HepG2 (cell line): Measurements from ENCODE around the gene TGM3. TPM values are rescaled to one million over a fixed set of nuclear protein-coding genes. Genes with fewer than 3 reads are reported as not detected.
A peak's percentile ranks its signal among the peaks of the same experiment; 100 is the strongest.

ENCODE experiments used
- ATAC-seq: fragments of 200-7000 bp; cut with Tn5 transposase; 3 replicates; pipeline ENCODE4 v1.9.1; 2020; ENCODE audit warnings: mild to moderate bottlenecking, moderate library complexity
- BruUV-seq: library from RNA; stranded (reverse); fragments of 400-500 nt; replicated peaks from 2 replicates; lab custom pipeline; 2021; lab: Mats Ljungman, UMichigan
- CTCF ChIA-PET: fragments of 300-600 bp; formaldehyde crosslinking; extraction: SDS; loops from one replicate; lab custom pipeline; 2021; ENCODE audit warnings: low total read pairs, inconsistent platforms, low intra/inter-chr PET ratio; lab: Yijun Ruan, JAX
- POLR2A ChIA-PET: fragments of 350-600 bp; sonication (Branson Sonifier 250); formaldehyde crosslinking; loops from one replicate; lab custom pipeline; 2020; ENCODE audit warnings: antibody characterized with exemption, inconsistent platforms; lab: Yijun Ruan, JAX
- DNase-seq: peaks from one replicate; pipeline ENCODE4 v3.0.0-alpha.2; 2015; ENCODE audit warnings: low spot score
- FAIRE-seq: peaks from 3 replicates; lab custom pipeline; 2011; peaks lifted over from hg19 to GRCh38; lab: Jason Lieb, UNC
- H2AFZ ChIP-seq: one replicate; pipeline ENCODE4 v1.6.1; 2011; ENCODE audit warnings: low read length, inconsistent platforms
- H3K27ac ChIP-seq: fragments of 300-600 bp; 3 replicates; pipeline ENCODE4 v1.8.0; 2011; ENCODE audit warnings: mixed run types, mild to moderate bottlenecking, mixed read lengths, low read length, inconsistent platforms; ENCODE audit not compliant: insufficient read depth; ENCODE audit errors: extremely low read length
- H3K27me3 ChIP-seq, 2 experiments: fragments of 200-600 bp in 1 of 2; 2 replicates in 1 of 2; 3 replicates in 1 of 2; pipeline versions ENCODE4 v1.6.0 to v1.8.0; 2011; ENCODE audit warnings: low read length in 2 of 2, mild to moderate bottlenecking in 2 of 2, moderate library complexity in 2 of 2, inconsistent platforms in 1 of 2; ENCODE audit not compliant: insufficient read depth in 2 of 2, control insufficient read depth in 1 of 2
- H3K36me3 ChIP-seq, 2 experiments: fragments of 200-600 bp in 1 of 2; replicated peaks in 1 of 2; 2 replicates in 1 of 2; 3 replicates in 1 of 2; pipeline versions ENCODE4 v1.5.1 to v1.8.0; 2011; ENCODE audit warnings: low read length in 2 of 2, inconsistent platforms in 1 of 2; ENCODE audit not compliant: insufficient read depth in 2 of 2, control insufficient read depth in 1 of 2
- H3K4me1 ChIP-seq: 2 replicates; pipeline ENCODE4 v1.5.1; 2012; ENCODE audit warnings: low read length, inconsistent platforms; ENCODE audit not compliant: insufficient read depth
- H3K4me2 ChIP-seq: 2 replicates; pipeline ENCODE4 v1.6.0; 2011; ENCODE audit warnings: low read depth, low read length, inconsistent platforms
- H3K4me3 ChIP-seq, 3 experiments: fragments of 200-600 bp in 1 of 3; sonication (generic), shearing (Covaris generic) in 1 of 3; replicated peaks in 1 of 3; 2 replicates each; pipeline ENCODE4 v1.5.1; 2011 to 2016; ENCODE audit warnings: low read length in 3 of 3, inconsistent platforms in 2 of 3, low read depth in 2 of 3, mild to moderate bottlenecking in 2 of 3, control low read depth in 1 of 3, mixed read lengths in 1 of 3; ENCODE audit not compliant: insufficient read depth in 1 of 3
- H3K79me2 ChIP-seq: one replicate; pipeline ENCODE4 v1.6.1; 2011; ENCODE audit warnings: low read length, inconsistent platforms; ENCODE audit not compliant: insufficient read depth
- H3K9ac ChIP-seq: 2 replicates; pipeline ENCODE4 v1.6.0; 2011; ENCODE audit warnings: mild to moderate bottlenecking, low read depth, low read length, inconsistent platforms; ENCODE audit not compliant: insufficient read depth
- H3K9me3 ChIP-seq: 2 replicates; pipeline ENCODE4 v1.5.1; 2012; ENCODE audit warnings: mild to moderate bottlenecking, low read length
- H4K20me1 ChIP-seq: 2 replicates; pipeline ENCODE4 v1.6.0; 2011; ENCODE audit warnings: inconsistent platforms, mild to moderate bottlenecking, low read length, moderate library complexity; ENCODE audit not compliant: insufficient read depth
- CREB1 ChIP-seq, 2 experiments: fragments of 450-650 bp in 1 of 2; IDR thresholded peaks; 2 replicates each; pipeline ENCODE4 v1.6.1; 2016 to 2017; ENCODE audit warnings: control low read depth in 1 of 2, mild to moderate bottlenecking in 1 of 2, missing compliant biosample characterization in 1 of 2, missing genetic modification characterization in 1 of 2
- NR3C1 ChIP-seq: sonication (generic); formaldehyde crosslinking; IDR thresholded peaks from 2 replicates; pipeline ENCODE4 v1.4.0; 2020; ENCODE audit warnings: missing genetic modification reagents
- ZNF160 ChIP-seq: sonication (generic); formaldehyde crosslinking; IDR thresholded peaks from 2 replicates; pipeline ENCODE4 v1.8.0; 2022; ENCODE audit warnings: mild to moderate bottlenecking, inconsistent platforms, missing genetic modification reagents
- WGBS: methylation state at CpG from one replicate; pipeline ENCODE4 v1.1.6; 2017; ENCODE audit warnings: low lambda C conversion rate; 5-methylcytosine and 5-hydroxymethylcytosine counted together
- in situ Hi-C: cut with HindIII; loops from 2 replicates; pipeline ENCODE4 v1.10.0; 2017; ENCODE audit warnings: low pct_unique_long_range_greater_than_20kb; ENCODE audit not compliant: extremely low pct_ligation_motif_present
- intact Hi-C: fragments of 100-400 bp; cut with micrococcal nuclease; formaldehyde crosslinking; loops from one replicate; pipeline ENCODE4 v1.10.0; 2022; ENCODE audit not compliant: unreplicated experiment
- polyA plus RNA-seq, 8 experiments: library from polyadenylated mRNA; depleted of rRNA in 3 of 8; stranded (reverse) in 7 of 8; unstranded in 1 of 8; fragments of >200 nt; fragmentation: Illumina TruSeq in 4 of 8; extraction: Trizol in 4 of 8; gene quantifications; 2 replicates each; pipeline versions ENCODE4 v1.2.1 to v1.2.3, GENCODE V29; 2011 to 2016; ENCODE audit warnings: low read depth in 4 of 8, missing spikeins in 1 of 8, mixed read lengths in 1 of 8; ENCODE audit not compliant: insufficient read depth in 1 of 8
- total RNA-seq, 5 experiments: library from RNA; depleted of rRNA; stranded (reverse); fragments of >200 nt; fragmentation: Illumina TruSeq; extraction: Trizol; gene quantifications; 2 replicates each; pipeline ENCODE4 v1.2.3, GENCODE V29; 2016; ENCODE audit warnings: low read depth in 1 of 5
- TF ChIP-seq, protein P1 (sequence below): sonication (generic); formaldehyde crosslinking; IDR thresholded peaks from 2 replicates; pipeline ENCODE4 v1.4.0; 2020; ENCODE audit warnings: missing genetic modification reagents
- TF ChIP-seq, protein P2 (sequence below): IDR thresholded peaks from 2 replicates; pipeline ENCODE4 v1.6.1; 2016; ENCODE audit warnings: low read depth

Gene TGM3
- total and polyA plus RNA-seq, 2 of the 13 experiments (the other 11 are each of a cell fraction or from before 2014, with no cell fraction given): not detected

GRCh38 chr20:2327620-2328555 lies 32.1 kb downstream of the TGM3 start:
- WGBS: 75% methylated on average over 26 of the region's 30 CpGs
- H3K27ac ChIP-seq: no peak overlapping the region
- H3K9me3 ChIP-seq: no peaks in the 10 kb centered on the region
- ChIA-PET CTCF (no interaction called here), POLR2A (no interaction called here)
- TF ChIP-seq, protein P1, sequence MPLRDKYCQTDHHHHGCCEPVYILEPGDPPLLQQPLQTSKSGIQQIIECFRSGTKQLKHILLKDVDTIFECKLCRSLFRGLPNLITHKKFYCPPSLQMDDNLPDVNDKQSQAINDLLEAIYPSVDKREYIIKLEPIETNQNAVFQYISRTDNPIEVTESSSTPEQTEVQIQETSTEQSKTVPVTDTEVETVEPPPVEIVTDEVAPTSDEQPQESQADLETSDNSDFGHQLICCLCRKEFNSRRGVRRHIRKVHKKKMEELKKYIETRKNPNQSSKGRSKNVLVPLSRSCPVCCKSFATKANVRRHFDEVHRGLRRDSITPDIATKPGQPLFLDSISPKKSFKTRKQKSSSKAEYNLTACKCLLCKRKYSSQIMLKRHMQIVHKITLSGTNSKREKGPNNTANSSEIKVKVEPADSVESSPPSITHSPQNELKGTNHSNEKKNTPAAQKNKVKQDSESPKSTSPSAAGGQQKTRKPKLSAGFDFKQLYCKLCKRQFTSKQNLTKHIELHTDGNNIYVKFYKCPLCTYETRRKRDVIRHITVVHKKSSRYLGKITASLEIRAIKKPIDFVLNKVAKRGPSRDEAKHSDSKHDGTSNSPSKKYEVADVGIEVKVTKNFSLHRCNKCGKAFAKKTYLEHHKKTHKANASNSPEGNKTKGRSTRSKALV (CRISPR knock-in tag): no peak
- no peak for TF ChIP-seq NR3C1
- no peaks in the 10 kb centered on the region for H3K36me3 ChIP-seq
- BruUV-seq: no TSS peak
- intact Hi-C loops (no loop called here), in situ Hi-C loops (no loop called here)
- no peaks in the 10 kb centered on the region for H3K79me2 ChIP-seq
- H2AFZ ChIP-seq: no peak overlapping the region
- no peak overlapping the region for H3K4me3 ChIP-seq
- ATAC-seq: no peak
- peaks cover 2 to 8% of the 10 kb centered on the region in 2 experiments; a peak in 2 of 5 replicates for H3K27me3 ChIP-seq
- no peak for FAIRE-seq
- H4K20me1 ChIP-seq: no peaks in the 10 kb centered on the region
- no peak for DNase-seq
- H3K4me1 ChIP-seq: no peaks in the 10 kb centered on the region
- H3K9ac ChIP-seq: no peak overlapping the region
- no peak overlapping the region for H3K4me2 ChIP-seq

DNA sequence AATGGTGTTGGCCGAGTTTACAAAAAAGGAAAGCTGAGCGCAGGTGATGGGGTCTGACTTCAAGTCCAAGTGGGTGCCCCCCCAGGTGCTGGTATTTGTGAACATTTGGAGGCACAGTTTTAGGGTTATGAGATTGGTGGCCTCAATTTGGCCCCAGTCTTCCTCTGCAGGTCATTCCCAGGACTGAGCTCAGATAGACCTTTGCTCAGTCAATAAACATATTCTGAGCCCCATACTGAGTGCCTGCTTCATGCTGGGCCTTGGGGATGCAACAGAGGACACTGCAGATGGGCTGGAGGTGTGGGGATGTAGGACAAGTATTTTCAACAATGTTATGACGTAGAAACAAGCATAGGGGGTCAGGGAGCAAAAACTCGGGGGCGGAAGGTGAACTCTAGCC lies 33.5 kb downstream of the TGM3 start:
- FAIRE-seq (no peak), DNase-seq (no peak), ATAC-seq (peak; percentile 72)
- H3K9me3 ChIP-seq: no peaks in the 10 kb centered on the region
- no peak overlapping the region for H2AFZ ChIP-seq
- ChIA-PET POLR2A (no interaction called here), CTCF (no interaction called here)
- no peak overlapping the region for H3K27ac ChIP-seq
- no peaks in the 10 kb centered on the region for H4K20me1 ChIP-seq
- H3K4me3 ChIP-seq: no peak overlapping the region
- H3K36me3 ChIP-seq: no peaks in the 10 kb centered on the region
- H3K27me3 ChIP-seq: peaks cover 2 to 17% of the 10 kb centered on the region in 2 experiments; a peak in 2 of 5 replicates
- no peak overlapping the region for H3K4me2 ChIP-seq
- 33% methylated on average over 5 of the region's 5 CpGs for WGBS
- intact Hi-C loops: no loop called here
- no peak overlapping the region for H3K9ac ChIP-seq
- H3K4me1 ChIP-seq: no peaks in the 10 kb centered on the region
- no peaks in the 10 kb centered on the region for H3K79me2 ChIP-seq
- BruUV-seq: no TSS peak
- in situ Hi-C loops: no loop called here
- TF ChIP-seq CREB1 (IDR thresholded peaks at IDR 0.05): 0 out of 2 replicates have a peak, but pooled peaks have one; percentile 31
- TF ChIP-seq CREB1 (CRISPR knock-in tag; IDR thresholded peaks at IDR 0.05): no peak
- TF ChIP-seq ZNF160 (CRISPR knock-in tag): no peak
- TF ChIP-seq, protein P2, sequence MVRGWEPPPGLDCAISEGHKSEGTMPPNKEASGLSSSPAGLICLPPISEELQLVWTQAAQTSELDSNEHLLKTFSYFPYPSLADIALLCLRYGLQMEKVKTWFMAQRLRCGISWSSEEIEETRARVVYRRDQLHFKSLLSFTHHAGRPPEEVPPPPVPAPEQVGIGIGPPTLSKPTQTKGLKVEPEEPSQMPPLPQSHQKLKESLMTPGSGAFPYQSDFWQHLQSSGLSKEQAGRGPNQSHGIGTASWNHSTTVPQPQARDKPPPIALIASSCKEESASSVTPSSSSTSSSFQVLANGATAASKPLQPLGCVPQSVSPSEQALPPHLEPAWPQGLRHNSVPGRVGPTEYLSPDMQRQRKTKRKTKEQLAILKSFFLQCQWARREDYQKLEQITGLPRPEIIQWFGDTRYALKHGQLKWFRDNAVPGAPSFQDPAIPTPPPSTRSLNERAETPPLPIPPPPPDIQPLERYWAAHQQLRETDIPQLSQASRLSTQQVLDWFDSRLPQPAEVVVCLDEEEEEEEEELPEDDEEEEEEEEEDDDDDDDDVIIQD: no peak
- TF ChIP-seq, all 625 proteins: peak for 1
